ENCODE results near the gene GAB3. TPM values are rescaled to one million over a fixed set of nuclear protein-coding genes. Genes with fewer than 3 reads are reported as not detected.

Gene GAB3
- total and polyA plus RNA-seq, 8 donors = 0.58 to 11.0 (median 1.7) TPM; not detected in 1

- 79 to 88% (median 85%) methylated on average over 7 of the region's 7 CpGs for WGBS, 5 donors
- Histone ChIP-seq H3K36me3 (no peaks in the 10 kb centered on the region), H3K9me3 (peaks cover 0 to 25% (median 7%) of the 10 kb centered on the region in 4 donors), H3K27me3 (peaks cover 0 to 3% (median 0%) of the 10 kb centered on the region in 3 donors), H3K4me3 (no peak overlapping the region), H3K4me1 (no peaks in the 10 kb centered on the region), H3K27ac (no peak overlapping the region)
- TF ChIP-seq EP300 (IDR thresholded peaks at IDR 0.05) = no peak
- no peak for TF ChIP-seq POLR2AphosphoS5 (IDR thresholded peaks at IDR 0.05)
- TF ChIP-seq CTCF (IDR thresholded peaks at IDR 0.05) = no peak
- TF ChIP-seq POLR2A (IDR thresholded peaks at IDR 0.05) = no peak
- DNase-seq = no peak
- intact Hi-C loops (cut with DNase I; ENCODE audit: low total_unique reads) = no loop called here
Measured at GRCh38 chrX:154661899-154662298, 89.0 kb downstream of the GAB3 start.

- H3K4me1 ChIP-seq = no peaks in the 10 kb centered on the region
- no peak for DNase-seq
- no peak overlapping the region for H3K27ac ChIP-seq
- 75 to 84% (median 77%) methylated on average over 2 to 4 of the region's 4 CpGs for WGBS, 5 donors
- peaks cover 0 to 3% (median 0%) of the 10 kb centered on the region in 3 donors for H3K27me3 ChIP-seq
- intact Hi-C loops (cut with DNase I; ENCODE audit: low total_unique reads) = no loop called here
- H3K36me3 ChIP-seq = no peaks in the 10 kb centered on the region
- no peak overlapping the region for H3K4me3 ChIP-seq
- peaks cover 0 to 25% (median 7%) of the 10 kb centered on the region in 4 donors for H3K9me3 ChIP-seq
- TF ChIP-seq EP300 (IDR thresholded peaks at IDR 0.05) (no peak), CTCF (IDR thresholded peaks at IDR 0.05) (no peak), POLR2AphosphoS5 (IDR thresholded peaks at IDR 0.05) (no peak), POLR2A (IDR thresholded peaks at IDR 0.05) (no peak)
Measured at GRCh38 chrX:154661170-154661569, 89.7 kb downstream of the GAB3 start.

GRCh38 chrX:154660541-154660940 lies 90.3 kb downstream of the GAB3 start:
- intact Hi-C loops (cut with DNase I; ENCODE audit: low total_unique reads) = no loop called here
- H3K9me3 ChIP-seq = peaks cover 0 to 25% (median 7%) of the 10 kb centered on the region in 4 donors
- H3K36me3 ChIP-seq = no peaks in the 10 kb centered on the region
- H3K4me3 ChIP-seq = no peak overlapping the region
- H3K27ac ChIP-seq = no peak overlapping the region
- 56 to 74% (median 66%) methylated on average over 6 of the region's 6 CpGs for WGBS, 5 donors
- no peak for DNase-seq
- TF ChIP-seq EP300 (IDR thresholded peaks at IDR 0.05) = no peak
- TF ChIP-seq CTCF (IDR thresholded peaks at IDR 0.05) = no peak
- TF ChIP-seq POLR2A (IDR thresholded peaks at IDR 0.05) = no peak
- TF ChIP-seq POLR2AphosphoS5 (IDR thresholded peaks at IDR 0.05) = no peak
- peaks cover 0 to 3% (median 0%) of the 10 kb centered on the region in 3 donors for H3K27me3 ChIP-seq
- no peaks in the 10 kb centered on the region for H3K4me1 ChIP-seq

- DNase-seq = no peak
- Histone ChIP-seq H3K27me3 (no peaks in the 10 kb centered on the region), H3K36me3 (no peaks in the 10 kb centered on the region), H3K9me3 (peaks cover 0 to 21% (median 7%) of the 10 kb centered on the region in 4 donors), H3K4me3 (no peak overlapping the region), H3K27ac (no peak overlapping the region), H3K4me1 (no peaks in the 10 kb centered on the region)
- TF ChIP-seq POLR2AphosphoS5 (IDR thresholded peaks at IDR 0.05) (no peak), POLR2A (IDR thresholded peaks at IDR 0.05) (no peak), CTCF (IDR thresholded peaks at IDR 0.05) (no peak), EP300 (IDR thresholded peaks at IDR 0.05) (no peak)
- WGBS, 5 donors = 83 to 90% (median 88%) methylated on average over 11 of the region's 11 CpGs
- intact Hi-C loops (cut with DNase I; ENCODE audit: low total_unique reads) = no loop called here
Measured at GRCh38 chrX:154658957-154659356, 91.9 kb downstream of the GAB3 start.

All from stomach (tissue), 9 donors.